ENCODE data around the gene PEX11B.

The PEX11B gene

DNA sequence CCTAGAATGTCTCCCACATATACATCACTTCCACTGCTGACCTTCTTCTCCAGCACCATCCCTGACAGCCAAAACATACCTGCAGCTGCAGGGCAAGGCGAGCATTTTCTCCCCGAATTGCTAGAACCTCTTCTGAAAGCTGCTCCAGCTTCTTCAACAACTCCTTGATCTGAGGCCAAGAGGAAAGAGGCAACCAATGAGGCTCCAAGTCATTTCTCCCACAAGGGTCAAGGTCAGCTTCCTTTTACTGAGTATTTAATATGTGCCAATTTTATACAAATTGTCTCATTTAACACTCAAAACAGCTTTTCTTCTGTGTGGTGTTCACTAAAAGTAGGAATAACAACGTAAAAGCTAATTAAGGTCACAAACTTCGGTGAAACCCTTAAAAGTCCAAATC lies 50.3 kb downstream of the PEX11B start:
- DNase-seq (ENCODE audit: low spot score), result no peak

DNA sequence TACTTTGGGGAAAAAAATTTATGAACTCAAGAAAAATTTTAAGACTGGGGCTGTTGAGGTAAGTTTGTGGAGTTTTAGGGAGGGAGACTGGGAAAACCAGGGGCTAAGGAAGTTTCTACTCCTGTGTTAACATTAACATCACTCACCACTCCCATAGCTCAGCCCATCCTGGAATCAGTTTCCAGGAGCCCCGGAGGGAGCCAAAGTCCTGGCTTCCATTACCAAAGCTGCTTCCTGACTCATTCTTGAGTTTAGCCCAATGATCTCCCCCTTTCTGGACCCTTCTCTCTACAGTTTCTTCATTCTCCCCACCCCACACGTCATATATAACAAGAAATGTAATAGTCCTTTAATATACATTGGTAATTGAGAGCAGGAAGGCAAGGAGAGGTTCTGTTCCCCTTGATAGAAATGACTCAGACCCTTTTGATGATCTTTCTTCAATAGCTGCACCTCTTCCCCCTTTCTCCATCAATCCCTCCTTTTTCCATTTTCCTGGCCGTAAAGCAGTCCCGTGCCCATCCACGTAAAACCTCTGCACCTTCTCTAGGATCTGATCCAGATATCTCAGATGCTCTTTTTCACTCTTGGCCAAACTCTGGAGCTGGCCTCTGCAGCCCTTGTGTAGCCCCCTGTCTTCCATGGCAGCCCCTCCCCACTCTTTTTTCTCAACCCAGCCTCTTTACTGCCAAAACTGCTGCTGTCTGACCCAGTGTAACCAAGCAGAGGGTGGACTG lies 55.1 kb downstream of the PEX11B start:
- DNase-seq (ENCODE audit: low spot score), result no peak

All from hematopoietic multipotent progenitor cell treated with erythropoietin and hydrocortisone succinate and interleukin-3 and kit ligand, for 17 days (in vitro differentiated cells).